GM12801 (cell line): Measurements from ENCODE around the gene FNDC3A.

Experiments used
- TF ChIP-seq, protein P1 (sequence below): IDR thresholded peaks from one replicate; pipeline ENCODE4 v1.5.1; 2011; ENCODE audit warnings: control low read depth; ENCODE audit not compliant: insufficient read length; ENCODE audit errors: extremely low read depth

Gene FNDC3A

GRCh38 chr13:48994706-48995105 lies 19.0 kb downstream of the FNDC3A start:
- TF ChIP-seq, protein P1, sequence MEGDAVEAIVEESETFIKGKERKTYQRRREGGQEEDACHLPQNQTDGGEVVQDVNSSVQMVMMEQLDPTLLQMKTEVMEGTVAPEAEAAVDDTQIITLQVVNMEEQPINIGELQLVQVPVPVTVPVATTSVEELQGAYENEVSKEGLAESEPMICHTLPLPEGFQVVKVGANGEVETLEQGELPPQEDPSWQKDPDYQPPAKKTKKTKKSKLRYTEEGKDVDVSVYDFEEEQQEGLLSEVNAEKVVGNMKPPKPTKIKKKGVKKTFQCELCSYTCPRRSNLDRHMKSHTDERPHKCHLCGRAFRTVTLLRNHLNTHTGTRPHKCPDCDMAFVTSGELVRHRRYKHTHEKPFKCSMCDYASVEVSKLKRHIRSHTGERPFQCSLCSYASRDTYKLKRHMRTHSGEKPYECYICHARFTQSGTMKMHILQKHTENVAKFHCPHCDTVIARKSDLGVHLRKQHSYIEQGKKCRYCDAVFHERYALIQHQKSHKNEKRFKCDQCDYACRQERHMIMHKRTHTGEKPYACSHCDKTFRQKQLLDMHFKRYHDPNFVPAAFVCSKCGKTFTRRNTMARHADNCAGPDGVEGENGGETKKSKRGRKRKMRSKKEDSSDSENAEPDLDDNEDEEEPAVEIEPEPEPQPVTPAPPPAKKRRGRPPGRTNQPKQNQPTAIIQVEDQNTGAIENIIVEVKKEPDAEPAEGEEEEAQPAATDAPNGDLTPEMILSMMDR, result no peak

- TF ChIP-seq, protein P1, result no peak
Observed at GRCh38 chr13:48998641-48999292, 23.1 kb downstream of the FNDC3A start.

GRCh38 chr13:49000247-49000646 lies 24.5 kb downstream of the FNDC3A start:
- TF ChIP-seq, protein P1, result no peak

DNA sequence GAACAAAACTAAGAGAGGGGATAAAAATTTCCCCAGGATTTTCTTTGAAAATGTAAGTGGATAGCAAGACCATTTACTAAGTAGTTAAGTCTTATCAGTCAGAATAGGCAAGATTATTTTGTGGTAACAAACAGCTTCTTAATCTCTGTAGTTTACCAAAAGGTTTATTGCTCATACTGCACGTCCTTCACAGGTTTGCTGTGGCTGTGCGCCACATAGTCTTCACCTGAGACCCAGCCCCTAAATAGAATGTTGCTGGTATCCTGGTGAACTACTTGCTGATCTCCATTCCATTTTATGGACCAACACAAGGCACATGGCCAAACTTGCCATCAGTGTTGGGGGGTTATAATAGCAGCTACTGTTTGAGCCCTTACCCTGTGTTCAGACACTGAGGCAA lies 44.6 kb downstream of the FNDC3A start:
- TF ChIP-seq, protein P1, result no peak

DNA sequence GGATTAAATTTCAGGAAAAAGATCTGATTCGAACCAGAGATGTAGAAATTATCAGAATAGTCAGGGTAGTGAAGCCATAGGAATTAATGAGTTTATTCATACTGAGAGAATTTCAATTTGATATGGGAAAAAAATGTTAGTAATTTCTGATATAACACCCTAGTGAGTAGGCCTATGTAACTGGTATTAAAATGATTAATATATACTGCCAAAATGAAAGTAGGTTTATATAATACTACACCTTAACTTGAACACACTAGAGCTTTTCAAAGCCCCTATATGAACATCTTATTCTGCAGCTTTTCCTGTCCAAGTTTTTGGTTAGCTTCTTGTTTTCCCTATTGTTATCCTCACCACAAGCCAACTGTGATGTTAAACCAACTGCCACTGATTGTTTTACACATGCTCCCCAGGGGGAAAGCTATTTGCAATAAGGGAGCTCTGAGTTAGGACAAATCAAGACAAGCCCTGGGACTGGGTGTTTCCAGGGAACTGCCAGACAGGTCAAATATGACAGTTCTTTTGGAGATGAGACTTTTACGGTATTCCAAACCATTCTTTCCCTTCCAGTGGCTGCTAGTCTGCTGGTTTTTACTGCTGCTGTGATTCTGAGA lies 45.3 kb downstream of the FNDC3A start:
- TF ChIP-seq, protein P1, result no peak

DNA sequence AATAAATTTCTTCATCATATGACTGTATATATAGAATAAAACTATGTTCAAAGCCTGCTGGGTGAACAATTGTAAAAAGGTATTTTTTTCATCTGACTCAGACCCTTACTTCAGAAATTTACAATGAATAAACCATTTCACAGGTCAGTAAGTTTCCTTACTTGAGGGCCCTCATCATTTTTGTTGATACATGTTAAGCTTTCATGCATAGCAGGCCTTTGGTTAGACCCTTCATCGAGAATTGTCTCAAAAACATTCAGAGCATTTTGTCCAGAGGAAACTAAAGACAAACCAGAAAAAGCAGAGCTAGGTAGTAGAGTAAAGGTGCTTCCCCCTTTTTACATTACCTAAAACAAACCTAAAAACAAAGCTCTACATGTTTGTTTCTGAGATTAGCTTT lies 46.2 kb downstream of the FNDC3A start:
- TF ChIP-seq, protein P1, result no peak

GRCh38 chr13:49022472-49023144 lies 46.9 kb downstream of the FNDC3A start:
- TF ChIP-seq, protein P1, result no peak
